OCI-LY7 (cell line): ENCODE results near the gene ANKRD42.

Experiments used
- EZH2phosphoT487 ChIP-seq: fragments of 200-600 bp; sonication (generic); IDR thresholded peaks from 2 replicates; pipeline ENCODE4 v1.6.1; 2018; ENCODE audit warnings: low read depth, borderline replicate concordance, mild to moderate bottlenecking, mixed run types, antibody characterized with exemption, low read length, moderate library complexity, mixed read lengths
- TF ChIP-seq, protein P1 (sequence below): fragments of 200-600 bp; sonication (generic); conservative IDR thresholded peaks from 2 replicates; pipeline ENCODE4 v1.5.1; 2014; ENCODE audit warnings: mild to moderate bottlenecking, antibody characterized with exemption, low read length, moderate library complexity, mixed read lengths

DNA sequence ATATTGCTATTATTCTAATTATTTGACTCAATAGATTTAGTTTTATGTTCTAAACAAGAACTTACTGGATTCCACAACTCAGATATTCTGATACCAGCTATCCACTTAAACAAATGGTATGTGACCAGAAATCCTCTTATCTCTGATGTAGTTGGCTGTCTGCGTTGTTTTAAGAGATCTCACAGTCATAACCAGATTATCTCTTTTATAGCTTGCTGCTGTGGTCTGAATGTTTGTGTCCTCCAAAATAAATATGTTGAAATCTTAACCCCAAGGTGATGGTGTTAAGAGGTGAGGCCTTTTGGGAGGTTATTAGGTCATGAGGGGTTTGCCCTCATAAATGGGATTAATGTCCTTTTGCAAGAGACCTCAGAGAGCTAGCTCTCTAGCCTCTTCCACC lies 12.7 kb downstream of the ANKRD42 start:
- TF ChIP-seq, protein P1, sequence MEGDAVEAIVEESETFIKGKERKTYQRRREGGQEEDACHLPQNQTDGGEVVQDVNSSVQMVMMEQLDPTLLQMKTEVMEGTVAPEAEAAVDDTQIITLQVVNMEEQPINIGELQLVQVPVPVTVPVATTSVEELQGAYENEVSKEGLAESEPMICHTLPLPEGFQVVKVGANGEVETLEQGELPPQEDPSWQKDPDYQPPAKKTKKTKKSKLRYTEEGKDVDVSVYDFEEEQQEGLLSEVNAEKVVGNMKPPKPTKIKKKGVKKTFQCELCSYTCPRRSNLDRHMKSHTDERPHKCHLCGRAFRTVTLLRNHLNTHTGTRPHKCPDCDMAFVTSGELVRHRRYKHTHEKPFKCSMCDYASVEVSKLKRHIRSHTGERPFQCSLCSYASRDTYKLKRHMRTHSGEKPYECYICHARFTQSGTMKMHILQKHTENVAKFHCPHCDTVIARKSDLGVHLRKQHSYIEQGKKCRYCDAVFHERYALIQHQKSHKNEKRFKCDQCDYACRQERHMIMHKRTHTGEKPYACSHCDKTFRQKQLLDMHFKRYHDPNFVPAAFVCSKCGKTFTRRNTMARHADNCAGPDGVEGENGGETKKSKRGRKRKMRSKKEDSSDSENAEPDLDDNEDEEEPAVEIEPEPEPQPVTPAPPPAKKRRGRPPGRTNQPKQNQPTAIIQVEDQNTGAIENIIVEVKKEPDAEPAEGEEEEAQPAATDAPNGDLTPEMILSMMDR: no peak
- no peak for TF ChIP-seq EZH2phosphoT487
